ENCODE data around the gene NOP16. TPM values are rescaled to one million over a fixed set of nuclear protein-coding genes. Genes with fewer than 3 reads are reported as not detected.
A peak's percentile ranks its signal among the peaks of the same experiment; 100 is the strongest.

The NOP16 gene
- total and polyA plus RNA-seq, 2 donors from 2014 or later, result 18.1 to 32.1 TPM

GRCh38 chr5:176425791-176426190 lies 37.4 kb upstream of the NOP16 start:
- no peaks in the 10 kb centered on the region for H3K9me3 ChIP-seq (ENCODE audit: control insufficient read depth in 2 of 3, insufficient read depth in 1 of 3, low read length in 3 of 3)
- H3K4me1 ChIP-seq (ENCODE audit: control insufficient read depth in 2 of 3, insufficient read depth in 2 of 3, low read depth in 1 of 3, low read length in 3 of 3), result no peaks in the 10 kb centered on the region
- H3K4me3 ChIP-seq (ENCODE audit: low read length in 3 of 3), result no peak overlapping the region
- no peak for TF ChIP-seq CTCF (IDR thresholded peaks at IDR 0.05; ENCODE audit: borderline replicate concordance, extremely low read depth, insufficient read depth)
- intact Hi-C loops (cut with DNase I), result no loop called here
- FAIRE-seq (no peak), DNase-seq (no peak)
- H3K27ac ChIP-seq (ENCODE audit: low read depth in 2 of 2, low read length in 2 of 2), result no peak overlapping the region
- H3K36me3 ChIP-seq (ENCODE audit: control insufficient read depth in 2 of 3, insufficient read depth in 3 of 3, low read length in 3 of 3), result no peaks in the 10 kb centered on the region
- no peak overlapping the region for H3K9ac ChIP-seq (ENCODE audit: low read length in 3 of 3)
- no peaks in the 10 kb centered on the region for H3K27me3 ChIP-seq (ENCODE audit: control insufficient read depth, insufficient read depth, low read length)

GRCh38 chr5:176425138-176425537 lies 36.7 kb upstream of the NOP16 start:
- FAIRE-seq, result no peak
- Histone ChIP-seq H3K27me3 (ENCODE audit: control insufficient read depth, insufficient read depth, low read length) (no peaks in the 10 kb centered on the region), H3K9me3 (ENCODE audit: control insufficient read depth in 2 of 3, insufficient read depth in 1 of 3, low read length in 3 of 3) (no peaks in the 10 kb centered on the region), H3K9ac (ENCODE audit: low read length in 3 of 3) (no peak overlapping the region), H3K36me3 (ENCODE audit: control insufficient read depth in 2 of 3, insufficient read depth in 3 of 3, low read length in 3 of 3) (no peaks in the 10 kb centered on the region), H3K4me1 (ENCODE audit: control insufficient read depth in 2 of 3, insufficient read depth in 2 of 3, low read depth in 1 of 3, low read length in 3 of 3) (no peaks in the 10 kb centered on the region), H3K4me3 (ENCODE audit: low read length in 3 of 3) (no peak overlapping the region), H3K27ac (ENCODE audit: low read depth in 2 of 2, low read length in 2 of 2) (no peak overlapping the region)
- intact Hi-C loops (cut with DNase I), result no loop called here
- no peak for TF ChIP-seq CTCF (IDR thresholded peaks at IDR 0.05; ENCODE audit: borderline replicate concordance, extremely low read depth, insufficient read depth)
- DNase-seq, result peak in 2 of 5 donors; percentile 25 to 70

GRCh38 chr5:176424181-176424580 lies 35.8 kb upstream of the NOP16 start:
- Histone ChIP-seq H3K9me3 (ENCODE audit: control insufficient read depth in 2 of 3, insufficient read depth in 1 of 3, low read length in 3 of 3) (no peaks in the 10 kb centered on the region), H3K36me3 (ENCODE audit: control insufficient read depth in 2 of 3, insufficient read depth in 3 of 3, low read length in 3 of 3) (no peaks in the 10 kb centered on the region), H3K4me3 (ENCODE audit: low read length in 3 of 3) (no peak overlapping the region), H3K9ac (ENCODE audit: low read length in 3 of 3) (no peak overlapping the region), H3K27me3 (ENCODE audit: control insufficient read depth, insufficient read depth, low read length) (no peaks in the 10 kb centered on the region), H3K27ac (ENCODE audit: low read depth in 2 of 2, low read length in 2 of 2) (no peak overlapping the region), H3K4me1 (ENCODE audit: control insufficient read depth in 2 of 3, insufficient read depth in 2 of 3, low read depth in 1 of 3, low read length in 3 of 3) (no peaks in the 10 kb centered on the region)
- FAIRE-seq (no peak), DNase-seq (no peak)
- intact Hi-C loops (cut with DNase I), result no loop called here
- TF ChIP-seq CTCF (IDR thresholded peaks at IDR 0.05; ENCODE audit: borderline replicate concordance, extremely low read depth, insufficient read depth), result no peak

DNA sequence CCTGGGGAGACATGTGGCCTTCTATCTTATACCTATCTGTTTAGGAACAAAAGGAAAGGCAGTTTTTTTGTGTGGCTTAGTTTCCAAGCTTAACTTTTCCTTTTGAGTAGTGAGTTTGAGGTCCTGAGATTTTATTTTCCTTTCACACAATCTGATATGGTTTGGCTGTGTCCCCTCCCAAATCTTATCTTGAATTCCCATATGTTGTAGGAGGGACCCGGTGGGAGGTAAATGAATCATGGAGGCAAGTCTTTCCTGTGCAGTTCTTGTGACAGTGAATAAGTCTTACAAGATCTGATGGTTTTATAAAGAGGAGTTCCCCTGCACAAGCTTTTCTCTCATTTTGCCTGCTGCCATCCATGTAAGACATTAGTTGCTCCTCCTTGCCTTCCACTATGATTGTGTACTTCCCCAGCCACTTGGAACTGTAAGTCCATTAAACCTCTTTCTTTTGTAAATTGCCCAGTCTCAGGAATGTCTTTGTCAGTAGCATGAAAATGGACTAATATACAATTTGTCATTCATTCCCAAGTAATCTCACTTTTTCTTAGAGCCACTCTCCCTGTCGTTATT lies 32.7 kb upstream of the NOP16 start:
- Histone ChIP-seq H3K27me3 (ENCODE audit: control insufficient read depth, insufficient read depth, low read length) (no peaks in the 10 kb centered on the region), H3K27ac (ENCODE audit: low read depth in 2 of 2, low read length in 2 of 2) (no peak overlapping the region), H3K9me3 (ENCODE audit: control insufficient read depth in 2 of 3, insufficient read depth in 1 of 3, low read length in 3 of 3) (no peaks in the 10 kb centered on the region), H3K4me3 (ENCODE audit: low read length in 3 of 3) (no peak overlapping the region), H3K36me3 (ENCODE audit: control insufficient read depth in 2 of 3, insufficient read depth in 3 of 3, low read length in 3 of 3) (no peaks in the 10 kb centered on the region), H3K4me1 (ENCODE audit: control insufficient read depth in 2 of 3, insufficient read depth in 2 of 3, low read depth in 1 of 3, low read length in 3 of 3) (peaks cover 0 to 7% (median 5%) of the 10 kb centered on the region in 3 donors), H3K9ac (ENCODE audit: low read length in 3 of 3) (no peak overlapping the region)
- FAIRE-seq (no peak), DNase-seq (no peak)
- TF ChIP-seq CTCF (IDR thresholded peaks at IDR 0.05; ENCODE audit: borderline replicate concordance, extremely low read depth, insufficient read depth), result no peak
- intact Hi-C loops (cut with DNase I), result no loop called here
